ENCODE measurements around the gene TAF8. TPM values are rescaled to one million over a fixed set of nuclear protein-coding genes. Genes with fewer than 3 reads are reported as not detected.

The TAF8 gene
- total RNA-seq, 1 experiment from 2014 or later = 22.5 TPM

GRCh38 chr6:42090819-42091717 lies 40.7 kb downstream of the TAF8 start:
- ChIA-PET POLR2A (ENCODE audit: low non-redundant PET) (interaction anchor here (0.6 kb wide), 1 partner anchor 116 kb away, joined by 3 read pairs; no protein-coding TSS in a partner anchor), CTCF (no interaction called here)
- BruUV-seq (replicated peaks) = no TSS peak
- Histone ChIP-seq H3K4me3 (ENCODE audit: low read depth, low read length, poor library complexity, severe bottlenecking) (no peak overlapping the region), H3K27me3 (replicated peaks; ENCODE audit: insufficient read depth, low read depth, low read length, poor library complexity) (no peaks in the 10 kb centered on the region), H3K27ac (ENCODE audit: low read depth, low read length, poor library complexity, severe bottlenecking) (no peak overlapping the region), H3K9me3 (ENCODE audit: low read depth, low read length, poor library complexity, severe bottlenecking) (no peaks in the 10 kb centered on the region), H3K36me3 (ENCODE audit: insufficient read depth, low read length, poor library complexity, severe bottlenecking) (no peaks in the 10 kb centered on the region), H3K4me1 (ENCODE audit: insufficient read depth, low read length, poor library complexity, severe bottlenecking) (no peaks in the 10 kb centered on the region)
- no peak for DNase-seq (ENCODE audit: low spot score)
- no peak for TF ChIP-seq EZH2 (IDR thresholded peaks at IDR 0.05; ENCODE audit: borderline replicate concordance, low read depth, low read length, poor library complexity, severe bottlenecking)
- TF ChIP-seq, protein P1, sequence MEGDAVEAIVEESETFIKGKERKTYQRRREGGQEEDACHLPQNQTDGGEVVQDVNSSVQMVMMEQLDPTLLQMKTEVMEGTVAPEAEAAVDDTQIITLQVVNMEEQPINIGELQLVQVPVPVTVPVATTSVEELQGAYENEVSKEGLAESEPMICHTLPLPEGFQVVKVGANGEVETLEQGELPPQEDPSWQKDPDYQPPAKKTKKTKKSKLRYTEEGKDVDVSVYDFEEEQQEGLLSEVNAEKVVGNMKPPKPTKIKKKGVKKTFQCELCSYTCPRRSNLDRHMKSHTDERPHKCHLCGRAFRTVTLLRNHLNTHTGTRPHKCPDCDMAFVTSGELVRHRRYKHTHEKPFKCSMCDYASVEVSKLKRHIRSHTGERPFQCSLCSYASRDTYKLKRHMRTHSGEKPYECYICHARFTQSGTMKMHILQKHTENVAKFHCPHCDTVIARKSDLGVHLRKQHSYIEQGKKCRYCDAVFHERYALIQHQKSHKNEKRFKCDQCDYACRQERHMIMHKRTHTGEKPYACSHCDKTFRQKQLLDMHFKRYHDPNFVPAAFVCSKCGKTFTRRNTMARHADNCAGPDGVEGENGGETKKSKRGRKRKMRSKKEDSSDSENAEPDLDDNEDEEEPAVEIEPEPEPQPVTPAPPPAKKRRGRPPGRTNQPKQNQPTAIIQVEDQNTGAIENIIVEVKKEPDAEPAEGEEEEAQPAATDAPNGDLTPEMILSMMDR (conservative IDR thresholded peaks at IDR 0.05; ENCODE audit: low read depth, low read length) = no peak
- intact Hi-C loops (cut with micrococcal nuclease; ENCODE audit: unreplicated experiment) = no loop called here

DNA sequence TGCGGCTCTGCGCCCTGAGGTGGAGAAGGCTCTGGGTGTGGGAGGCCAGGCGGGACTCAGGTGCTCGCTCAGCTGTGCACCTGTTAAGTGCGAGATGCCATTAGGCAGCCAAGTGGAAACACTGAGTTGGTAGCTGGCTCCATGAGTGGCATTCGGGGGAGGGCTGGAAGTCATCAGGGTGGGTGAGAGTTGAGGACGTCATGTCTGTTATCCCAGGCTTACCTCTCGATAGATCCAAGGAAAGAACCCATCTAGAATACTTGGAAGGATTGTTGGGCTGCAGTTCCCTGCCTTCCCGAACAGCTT lies 41.3 kb downstream of the TAF8 start:
- Histone ChIP-seq H3K27me3 (replicated peaks; ENCODE audit: insufficient read depth, low read depth, low read length, poor library complexity) (no peaks in the 10 kb centered on the region), H3K4me1 (ENCODE audit: insufficient read depth, low read length, poor library complexity, severe bottlenecking) (no peaks in the 10 kb centered on the region), H3K4me3 (ENCODE audit: low read depth, low read length, poor library complexity, severe bottlenecking) (no peak overlapping the region), H3K27ac (ENCODE audit: low read depth, low read length, poor library complexity, severe bottlenecking) (no peak overlapping the region), H3K36me3 (ENCODE audit: insufficient read depth, low read length, poor library complexity, severe bottlenecking) (no peaks in the 10 kb centered on the region), H3K9me3 (ENCODE audit: low read depth, low read length, poor library complexity, severe bottlenecking) (no peaks in the 10 kb centered on the region)
- no peak for TF ChIP-seq EZH2 (IDR thresholded peaks at IDR 0.05; ENCODE audit: borderline replicate concordance, low read depth, low read length, poor library complexity, severe bottlenecking)
- TF ChIP-seq, protein P1 (conservative IDR thresholded peaks at IDR 0.05; ENCODE audit: low read depth, low read length) = no peak
- CTCF ChIA-PET = no interaction called here
- no TSS peak for BruUV-seq (replicated peaks)
- no peak for DNase-seq (ENCODE audit: low spot score)
- POLR2A ChIA-PET (ENCODE audit: low non-redundant PET) = no interaction called here
- intact Hi-C loops (cut with micrococcal nuclease; ENCODE audit: unreplicated experiment) = no loop called here

GRCh38 chr6:42093582-42094329 lies 43.4 kb downstream of the TAF8 start:
- Histone ChIP-seq H3K27me3 (replicated peaks; ENCODE audit: insufficient read depth, low read depth, low read length, poor library complexity) (no peaks in the 10 kb centered on the region), H3K4me1 (ENCODE audit: insufficient read depth, low read length, poor library complexity, severe bottlenecking) (no peaks in the 10 kb centered on the region), H3K9me3 (ENCODE audit: low read depth, low read length, poor library complexity, severe bottlenecking) (no peaks in the 10 kb centered on the region), H3K4me3 (ENCODE audit: low read depth, low read length, poor library complexity, severe bottlenecking) (no peak overlapping the region), H3K36me3 (ENCODE audit: insufficient read depth, low read length, poor library complexity, severe bottlenecking) (no peaks in the 10 kb centered on the region), H3K27ac (ENCODE audit: low read depth, low read length, poor library complexity, severe bottlenecking) (no peak overlapping the region)
- TF ChIP-seq, protein P1 (conservative IDR thresholded peaks at IDR 0.05; ENCODE audit: low read depth, low read length) = no peak
- no peak for TF ChIP-seq EZH2 (IDR thresholded peaks at IDR 0.05; ENCODE audit: borderline replicate concordance, low read depth, low read length, poor library complexity, severe bottlenecking)
- intact Hi-C loops (cut with micrococcal nuclease; ENCODE audit: unreplicated experiment) = no loop called here
- no peak for DNase-seq (ENCODE audit: low spot score)
- CTCF ChIA-PET = no interaction called here
- no TSS peak for BruUV-seq (replicated peaks)
- POLR2A ChIA-PET (ENCODE audit: low non-redundant PET) = no interaction called here
